HCT116 (cell line): ENCODE measurements around the gene DCLRE1A. TPM values are rescaled to one million over a fixed set of nuclear protein-coding genes. Genes with fewer than 3 reads are reported as not detected.

Experiments
- ATAC-seq: fragments of 200-7000 bp; cut with Tn5 transposase; 2 replicates; pipeline ENCODE4 v1.9.1; 2020; ENCODE audit warnings: mild to moderate bottlenecking, moderate library complexity
- BruUV-seq: library from RNA; stranded (reverse); fragments of 400-500 nt; replicated peaks from 2 replicates; lab custom pipeline; 2021; lab: Mats Ljungman, UMichigan
- CTCF ChIA-PET: fragments of 300-600 bp; sonication (Branson Sonifier 250); formaldehyde crosslinking; loops from one replicate; lab custom pipeline; 2021; ENCODE audit warnings: antibody characterized with exemption; lab: Charles Lee
- POLR2A ChIA-PET: fragments of 300-600, 350-600 bp; sonication (Branson Sonifier 250); formaldehyde crosslinking; loops from one replicate; lab custom pipeline; 2021; ENCODE audit warnings: antibody characterized with exemption; lab: Charles Lee
- RAD21 ChIA-PET, 2 experiments: fragments of 300-600 bp; sonication (Branson Sonifier 250); formaldehyde crosslinking; loops; one replicate each; lab custom pipeline; 2023; ENCODE audit warnings: low total read pairs in 2 of 2; ENCODE audit not compliant: uncharacterized antibody in 2 of 2, unreplicated experiment in 2 of 2, low non-redundant PET in 1 of 2; lab: Charles Lee
- DNase-seq: peaks from one replicate; pipeline ENCODE4 v3.0.0-alpha.2; 2010; ENCODE audit warnings: low read depth, low spot score
- H2AFZ ChIP-seq: fragments of 200-600 bp; shearing (Covaris generic), sonication (generic); 2 replicates; pipeline ENCODE4 v1.6.1; 2017; ENCODE audit warnings: low read depth, mixed run types, mixed read lengths, antibody characterized with exemption, low read length; ENCODE audit not compliant: poor library complexity, severe bottlenecking
- H3K27ac ChIP-seq: 2 replicates; pipeline ENCODE4 v1.5.1; 2012; ENCODE audit warnings: low read depth, low read length
- H3K27me3 ChIP-seq: fragments of 200-600 bp; sonication (generic); 2 replicates; pipeline ENCODE4 v1.6.1; 2016; ENCODE audit warnings: mixed run types, low read length, mixed read lengths; ENCODE audit not compliant: insufficient read depth
- H3K36me3 ChIP-seq, 2 experiments: fragments of 200-500 bp in 1 of 2; fragments of 200-600 bp in 1 of 2; sonication (Bioruptor generic) in 1 of 2; sonication (generic) in 1 of 2; 2 replicates each; pipeline versions ENCODE4 v1.5.1 to v1.6.1; 2014 to 2016; ENCODE audit warnings: low read length in 2 of 2, inconsistent platforms in 1 of 2, mixed read lengths in 1 of 2, mixed run types in 1 of 2; ENCODE audit not compliant: insufficient read depth in 2 of 2, control insufficient read depth in 1 of 2
- H3K4me1 ChIP-seq, 2 experiments: fragments of 200-600 bp in 1 of 2; sonication (generic) in 1 of 2; 2 replicates each; pipeline versions ENCODE4 v1.5.1 to v1.6.1; 2012 to 2017; ENCODE audit warnings: low read length in 2 of 2, inconsistent platforms in 1 of 2, mild to moderate bottlenecking in 1 of 2, mixed read lengths in 1 of 2, mixed run types in 1 of 2, moderate library complexity in 1 of 2; ENCODE audit not compliant: insufficient read depth in 2 of 2, control insufficient read depth in 1 of 2
- H3K4me2 ChIP-seq: fragments of 200-600 bp; sonication (generic); 2 replicates; pipeline ENCODE4 v1.6.1; 2017; ENCODE audit warnings: mixed run types, low read length, mixed read lengths
- H3K4me3 ChIP-seq, 2 experiments: fragments of 200-600 bp in 1 of 2; sonication (generic) in 1 of 2; replicated peaks in 1 of 2; 2 replicates each; pipeline ENCODE4 v1.5.1; 2011 to 2016; ENCODE audit warnings: low read length in 2 of 2, control low read depth in 1 of 2, low read depth in 1 of 2, mild to moderate bottlenecking in 1 of 2, mixed read lengths in 1 of 2, mixed run types in 1 of 2
- H3K79me2 ChIP-seq: fragments of 200-600 bp; sonication (generic); 2 replicates; pipeline ENCODE4 v1.6.1; 2017; ENCODE audit warnings: mild to moderate bottlenecking, mixed run types, low read length, moderate library complexity, mixed read lengths; ENCODE audit not compliant: insufficient read depth
- H3K9ac ChIP-seq: fragments of 200-600 bp; sonication (generic); 2 replicates; pipeline ENCODE4 v1.6.1; 2016; ENCODE audit warnings: low read length, mixed read lengths
- H3K9me2 ChIP-seq: fragments of 200-600 bp; sonication (generic), shearing (Covaris generic); 2 replicates; pipeline ENCODE4 v1.6.1; 2017; ENCODE audit warnings: mixed run types, mild to moderate bottlenecking, moderate library complexity; ENCODE audit not compliant: insufficient read depth
- H3K9me3 ChIP-seq, 2 experiments: fragments of 200-500 bp in 1 of 2; fragments of 200-600 bp in 1 of 2; sonication (Bioruptor generic) in 1 of 2; sonication (generic) in 1 of 2; 2 replicates each; pipeline ENCODE4 v1.6.1; 2014 to 2017; ENCODE audit warnings: low read length in 2 of 2, mixed read lengths in 2 of 2, inconsistent platforms in 1 of 2, low read depth in 1 of 2, mild to moderate bottlenecking in 1 of 2, mixed run types in 1 of 2, moderate library complexity in 1 of 2; ENCODE audit not compliant: control insufficient read depth in 1 of 2, insufficient read depth in 1 of 2
- H4K20me1 ChIP-seq: fragments of 200-600 bp; sonication (generic), shearing (Covaris generic); 2 replicates; pipeline ENCODE4 v1.6.1; 2017; ENCODE audit warnings: mixed run types, mild to moderate bottlenecking, moderate library complexity; ENCODE audit not compliant: insufficient read depth
- CBX3 ChIP-seq: IDR thresholded peaks from 2 replicates; pipeline ENCODE4 v1.6.1; 2012; ENCODE audit warnings: low read depth
- CEBPB ChIP-seq: IDR thresholded peaks from 2 replicates; pipeline ENCODE4 v1.6.1; 2012; ENCODE audit warnings: low read depth
- FOSL1 ChIP-seq: IDR thresholded peaks from 2 replicates; pipeline ENCODE4 v1.6.1; 2012; ENCODE audit warnings: low read depth
- JUND ChIP-seq: IDR thresholded peaks from 2 replicates; pipeline ENCODE4 v1.6.1; 2012
- SRF ChIP-seq: IDR thresholded peaks from 2 replicates; pipeline ENCODE4 v1.6.1; 2012; ENCODE audit warnings: low read depth
- YY1 ChIP-seq: IDR thresholded peaks from 2 replicates; pipeline ENCODE4 v1.6.1; 2011; ENCODE audit warnings: low read length, low read depth, moderate library complexity, mild to moderate bottlenecking; ENCODE audit not compliant: insufficient replicate concordance; ENCODE audit errors: extremely low read depth
- ZFX ChIP-seq: fragments of 450-650 bp; IDR thresholded peaks from 2 replicates; pipeline ENCODE4 v1.6.1; 2017
- ZNF274 ChIP-seq: fragments of 200-500 bp; sonication (Bioruptor generic); IDR thresholded peaks from 2 replicates; pipeline ENCODE4 v1.6.1; 2014; ENCODE audit warnings: mild to moderate bottlenecking, low read depth, low read length, inconsistent platforms
- intact Hi-C: fragments of 100-400 bp; cut with micrococcal nuclease; formaldehyde crosslinking; loops from 2 replicates; pipeline ENCODE4 v1.10.0; 2022
- total RNA-seq: library from RNA; stranded (reverse); gene quantifications from one replicate; pipeline ENCODE4 v1.2.1, GENCODE V29; 2021; ENCODE audit not compliant: unreplicated experiment
- TF ChIP-seq, protein P1 (sequence below): IDR thresholded peaks from 2 replicates; pipeline ENCODE4 v1.6.1; 2012

Gene DCLRE1A
- total RNA-seq, 1 experiment from 2014 or later: 13.9 TPM

DNA sequence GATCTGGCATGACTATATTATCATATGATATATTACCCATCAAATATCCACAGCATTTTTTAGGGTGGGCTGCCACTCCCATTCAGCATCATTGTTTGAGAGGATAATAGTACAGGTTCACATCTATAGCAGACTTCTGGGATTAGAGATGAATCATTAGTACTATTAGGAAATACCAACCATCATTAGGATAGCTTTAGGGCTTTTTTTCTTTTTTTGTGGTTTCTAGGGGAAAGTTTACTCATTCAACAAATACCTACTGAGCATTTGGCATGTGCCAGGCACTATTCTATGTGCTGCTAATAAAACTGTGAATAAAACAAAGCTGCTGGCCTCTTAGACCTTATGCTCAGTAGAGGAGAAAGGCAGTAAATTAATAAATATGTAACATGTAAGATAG is 41.1 kb upstream of the DCLRE1A start:
- no peak overlapping the region for H3K4me2 ChIP-seq
- ChIA-PET POLR2A (no interaction called here), RAD21 (no interaction called here), CTCF (no interaction called here)
- TF ChIP-seq YY1: no peak
- no peak for TF ChIP-seq FOSL1
- no peak for TF ChIP-seq CBX3
- no peak for TF ChIP-seq ZFX
- no TSS peak for BruUV-seq
- intact Hi-C loops: no loop called here
- no peaks in the 10 kb centered on the region; the same call in 1 of the 2 replicates for H3K79me2 ChIP-seq
- H3K9ac ChIP-seq: no peak overlapping the region
- H3K9me3 ChIP-seq: no peaks in the 10 kb centered on the region
- no peak overlapping the region for H3K4me3 ChIP-seq
- no peaks in the 10 kb centered on the region for H3K9me2 ChIP-seq
- no peaks in the 10 kb centered on the region for H4K20me1 ChIP-seq
- 0 out of 4 replicates have a peak, but pooled peaks cover 0 to 2% of the 10 kb centered on the region in 2 experiments for H3K4me1 ChIP-seq
- no peak overlapping the region for H2AFZ ChIP-seq
- no peak overlapping the region for H3K27ac ChIP-seq
- no peaks in the 10 kb centered on the region for H3K27me3 ChIP-seq
- ATAC-seq (peak; percentile 30; the same call in 1 of the 2 replicates), DNase-seq (no peak)
- H3K36me3 ChIP-seq: 0 out of 4 replicates have a peak, but pooled peaks cover 0 to 4% of the 10 kb centered on the region in 2 experiments

DNA sequence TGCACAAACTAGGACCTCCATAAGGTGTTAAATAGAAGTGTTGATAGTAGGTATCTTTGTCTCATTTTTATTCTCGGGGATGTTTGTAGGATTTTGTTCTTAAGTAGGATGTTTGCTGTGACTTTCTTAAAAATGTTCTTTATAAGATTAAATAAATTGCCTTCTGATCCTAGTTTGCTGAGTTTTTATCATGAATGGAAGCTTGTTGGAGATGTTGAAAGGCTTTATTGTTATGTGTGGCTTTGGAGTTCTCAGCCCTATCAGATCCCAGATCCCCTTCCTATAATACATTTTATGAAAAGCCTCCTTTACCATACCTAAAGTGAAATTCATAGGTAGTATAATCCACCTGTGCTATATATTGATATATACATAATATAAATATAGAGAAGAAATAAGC is 40.7 kb upstream of the DCLRE1A start:
- 0 out of 4 replicates have a peak, but pooled peaks cover 0 to 4% of the 10 kb centered on the region in 2 experiments for H3K36me3 ChIP-seq
- H3K4me1 ChIP-seq: 0 out of 4 replicates have a peak, but pooled peaks cover 0 to 2% of the 10 kb centered on the region in 2 experiments
- H3K4me2 ChIP-seq: no peak overlapping the region
- no peaks in the 10 kb centered on the region for H3K9me2 ChIP-seq
- RAD21 ChIA-PET: no interaction called here
- CTCF ChIA-PET: no interaction called here
- intact Hi-C loops: no loop called here
- no peaks in the 10 kb centered on the region for H3K9me3 ChIP-seq
- H3K4me3 ChIP-seq: no peak overlapping the region
- POLR2A ChIA-PET: no interaction called here
- BruUV-seq: no TSS peak
- no peaks in the 10 kb centered on the region for H3K27me3 ChIP-seq
- peaks cover 3% of the 10 kb centered on the region; the same call in 1 of the 2 replicates for H4K20me1 ChIP-seq
- H3K9ac ChIP-seq: no peak overlapping the region
- no peaks in the 10 kb centered on the region; the same call in 1 of the 2 replicates for H3K79me2 ChIP-seq
- ATAC-seq (no peak), DNase-seq (no peak)
- no peak overlapping the region for H2AFZ ChIP-seq
- no peak overlapping the region for H3K27ac ChIP-seq
- TF ChIP-seq YY1 (no peak), SRF (no peak), FOSL1 (no peak), ZNF274 (no peak), CEBPB (no peak), JUND (no peak)
- TF ChIP-seq, protein P1, sequence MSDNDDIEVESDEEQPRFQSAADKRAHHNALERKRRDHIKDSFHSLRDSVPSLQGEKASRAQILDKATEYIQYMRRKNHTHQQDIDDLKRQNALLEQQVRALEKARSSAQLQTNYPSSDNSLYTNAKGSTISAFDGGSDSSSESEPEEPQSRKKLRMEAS: no peak
